HUES48 (cell line): Measurements from ENCODE around the gene ARHGEF10L.

Experiments
- H3K27ac ChIP-seq: one replicate; pipeline ENCODE4 v1.7.0; 2013; ENCODE audit warnings: low read depth, low read length, inconsistent platforms
- H3K27me3 ChIP-seq: 2 replicates; pipeline ENCODE4 v1.6.1; 2013; ENCODE audit warnings: mild to moderate bottlenecking, low read length; ENCODE audit not compliant: control insufficient read depth, insufficient read depth
- H3K36me3 ChIP-seq: 2 replicates; pipeline ENCODE4 v1.6.1; 2013; ENCODE audit warnings: low read length; ENCODE audit not compliant: control insufficient read depth, insufficient read depth
- H3K4me1 ChIP-seq: 2 replicates; pipeline ENCODE4 v1.6.1; 2013; ENCODE audit warnings: mild to moderate bottlenecking, low read length; ENCODE audit not compliant: control insufficient read depth, insufficient read depth
- H3K4me3 ChIP-seq: 2 replicates; pipeline ENCODE4 v1.5.1; 2013; ENCODE audit warnings: mild to moderate bottlenecking, low read depth, low read length
- H3K9ac ChIP-seq: 2 replicates; pipeline ENCODE4 v1.6.1; 2013; ENCODE audit warnings: mild to moderate bottlenecking, low read depth, low read length, moderate library complexity
- H3K9me3 ChIP-seq: 2 replicates; pipeline ENCODE4 v1.6.1; 2013; ENCODE audit warnings: low read length; ENCODE audit not compliant: control insufficient read depth, insufficient read depth

The ARHGEF10L gene

DNA sequence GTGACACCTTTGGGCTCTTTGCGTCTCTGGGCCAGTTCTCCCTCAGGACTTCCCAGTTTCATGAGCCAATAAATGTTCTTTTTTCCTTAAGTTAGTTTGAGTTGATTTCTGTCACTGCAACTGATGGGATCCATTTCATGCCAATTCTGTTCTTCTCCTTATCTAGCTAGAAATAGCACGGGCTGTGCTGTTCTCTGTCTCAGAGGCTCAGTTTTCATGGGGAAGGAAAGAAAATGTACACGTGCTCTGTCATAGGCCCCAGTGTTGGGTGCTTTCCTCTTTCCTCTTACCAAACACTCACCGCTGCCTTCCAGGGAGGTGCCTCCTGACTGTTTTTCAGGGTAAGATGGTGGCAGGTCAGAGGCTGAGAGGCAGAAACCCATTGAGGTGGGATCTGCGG is 172.4 kb downstream of the ARHGEF10L start:
- Histone ChIP-seq H3K9ac (no peak overlapping the region), H3K9me3 (peaks cover 20% of the 10 kb centered on the region), H3K27ac (no peak overlapping the region), H3K4me1 (no peaks in the 10 kb centered on the region), H3K4me3 (no peak overlapping the region), H3K36me3 (no peaks in the 10 kb centered on the region), H3K27me3 (no peaks in the 10 kb centered on the region)

DNA sequence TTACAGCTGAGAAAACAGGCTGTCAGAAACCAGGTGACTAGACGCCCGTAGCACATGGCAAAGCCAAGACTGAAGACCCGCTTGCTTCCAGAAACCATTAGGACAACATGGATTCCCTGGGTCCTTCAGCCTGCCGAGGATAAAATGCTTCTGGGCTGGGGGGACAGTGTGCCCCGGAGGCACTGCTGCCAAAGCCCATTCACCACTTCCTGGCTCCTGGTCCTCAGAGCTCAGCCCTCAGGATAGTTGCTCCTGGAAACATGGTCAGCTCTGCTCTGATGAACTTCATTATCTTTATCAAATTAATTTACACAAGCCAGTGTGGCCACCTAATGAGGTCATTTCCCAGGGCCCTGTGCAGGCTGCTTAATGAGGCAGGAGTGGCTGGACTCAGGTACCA is 174.5 kb downstream of the ARHGEF10L start:
- H3K4me3 ChIP-seq: no peak overlapping the region
- H3K4me1 ChIP-seq: no peaks in the 10 kb centered on the region
- H3K27ac ChIP-seq: no peak overlapping the region
- H3K9ac ChIP-seq: no peak overlapping the region
- H3K36me3 ChIP-seq: no peaks in the 10 kb centered on the region
- H3K9me3 ChIP-seq: peaks cover 20% of the 10 kb centered on the region
- no peaks in the 10 kb centered on the region for H3K27me3 ChIP-seq

DNA sequence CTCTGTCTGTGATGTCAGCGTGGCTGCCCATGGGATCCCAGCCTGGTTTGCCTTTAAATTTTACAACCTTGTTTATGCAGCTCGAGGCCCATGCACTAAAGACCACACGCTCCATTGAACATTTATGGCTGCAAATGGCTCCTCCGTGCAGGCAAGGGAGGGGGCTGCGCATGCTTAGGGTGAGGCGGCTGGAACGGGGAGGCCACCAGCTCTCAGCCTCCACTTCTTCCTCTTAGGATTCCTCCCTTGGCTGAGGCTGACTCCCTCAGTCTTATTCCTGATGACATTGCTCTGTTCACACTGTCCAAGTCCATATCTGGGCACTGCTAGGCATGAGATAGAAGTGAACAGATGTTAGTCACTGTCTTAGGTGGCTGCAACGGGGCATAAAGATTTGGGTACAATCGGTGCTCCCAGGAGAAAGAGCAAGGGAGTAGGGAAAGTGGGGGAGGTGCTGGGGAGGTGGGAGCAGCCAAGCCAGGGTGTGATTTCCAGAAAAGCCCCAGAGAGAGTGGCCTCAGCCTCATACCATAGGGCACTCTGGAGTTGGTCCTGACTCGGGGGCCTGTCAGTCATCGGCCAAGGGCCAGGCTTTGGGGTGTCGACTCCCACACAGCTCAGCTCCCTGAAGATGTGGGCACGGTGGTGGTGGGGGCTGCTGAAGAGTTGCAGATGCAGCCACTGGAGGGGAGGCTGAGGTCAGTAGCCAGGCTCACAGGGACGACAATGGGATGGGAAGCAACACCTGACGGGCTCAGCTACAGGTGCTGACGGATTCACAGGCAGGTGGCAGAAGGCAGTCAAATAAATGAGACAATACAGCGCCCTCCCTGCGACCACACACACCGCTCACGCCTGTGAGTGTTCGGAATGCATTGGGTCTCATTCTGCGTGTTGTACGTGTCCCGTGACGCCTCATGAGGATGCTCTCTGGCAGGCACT is 178.4 kb downstream of the ARHGEF10L start:
- no peak overlapping the region for H3K9ac ChIP-seq
- H3K9me3 ChIP-seq: no peaks in the 10 kb centered on the region
- H3K27me3 ChIP-seq: no peaks in the 10 kb centered on the region
- no peaks in the 10 kb centered on the region for H3K4me1 ChIP-seq
- no peak overlapping the region for H3K27ac ChIP-seq
- no peak overlapping the region for H3K4me3 ChIP-seq
- H3K36me3 ChIP-seq: no peaks in the 10 kb centered on the region

DNA sequence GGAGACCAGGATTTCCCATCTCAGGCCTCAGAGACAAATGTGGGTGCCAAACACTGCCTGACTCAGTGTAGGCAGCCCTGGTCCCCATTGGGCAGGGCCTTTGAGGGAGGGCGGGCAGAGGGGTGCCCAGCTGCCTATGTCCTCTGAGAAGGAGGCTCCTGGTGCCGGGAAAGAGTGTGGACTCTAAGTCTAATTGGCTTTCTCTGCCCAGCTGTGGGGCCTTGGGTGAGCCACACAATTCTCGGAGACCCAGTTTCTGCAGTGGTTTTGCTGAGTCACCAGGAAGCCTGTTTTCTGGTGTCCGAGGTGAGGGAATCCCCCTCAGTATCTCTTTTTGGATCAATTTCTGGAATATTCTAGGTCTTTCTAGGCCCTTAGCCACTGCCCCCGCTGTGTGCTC is 180.4 kb downstream of the ARHGEF10L start:
- Histone ChIP-seq H3K4me3 (no peak overlapping the region), H3K27me3 (no peaks in the 10 kb centered on the region), H3K9me3 (no peaks in the 10 kb centered on the region), H3K36me3 (no peaks in the 10 kb centered on the region), H3K9ac (no peak overlapping the region), H3K4me1 (no peaks in the 10 kb centered on the region), H3K27ac (no peak overlapping the region)

DNA sequence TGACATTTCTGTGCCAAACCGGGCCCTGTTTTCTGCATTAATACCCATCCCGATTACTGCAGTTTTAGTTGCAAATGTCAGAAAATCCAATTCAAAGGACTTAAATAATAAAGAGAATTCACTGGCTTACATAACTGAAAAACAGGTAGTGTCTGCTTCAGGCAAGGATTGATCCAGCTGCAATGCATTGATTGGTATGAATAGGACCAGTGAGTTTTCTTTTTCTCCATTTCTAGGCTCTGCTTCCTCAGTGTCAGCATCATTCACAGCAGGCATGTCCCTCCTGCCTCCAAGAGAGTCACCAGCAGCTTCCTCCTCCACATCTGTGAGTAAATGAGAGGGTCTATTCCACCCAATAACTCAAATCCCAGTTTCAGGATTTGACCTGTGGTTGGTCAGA is 181.9 kb downstream of the ARHGEF10L start:
- H3K4me1 ChIP-seq: no peaks in the 10 kb centered on the region
- no peak overlapping the region for H3K4me3 ChIP-seq
- H3K36me3 ChIP-seq: no peaks in the 10 kb centered on the region
- no peaks in the 10 kb centered on the region for H3K27me3 ChIP-seq
- H3K9ac ChIP-seq: no peak overlapping the region
- H3K27ac ChIP-seq: no peak overlapping the region
- H3K9me3 ChIP-seq: no peaks in the 10 kb centered on the region

DNA sequence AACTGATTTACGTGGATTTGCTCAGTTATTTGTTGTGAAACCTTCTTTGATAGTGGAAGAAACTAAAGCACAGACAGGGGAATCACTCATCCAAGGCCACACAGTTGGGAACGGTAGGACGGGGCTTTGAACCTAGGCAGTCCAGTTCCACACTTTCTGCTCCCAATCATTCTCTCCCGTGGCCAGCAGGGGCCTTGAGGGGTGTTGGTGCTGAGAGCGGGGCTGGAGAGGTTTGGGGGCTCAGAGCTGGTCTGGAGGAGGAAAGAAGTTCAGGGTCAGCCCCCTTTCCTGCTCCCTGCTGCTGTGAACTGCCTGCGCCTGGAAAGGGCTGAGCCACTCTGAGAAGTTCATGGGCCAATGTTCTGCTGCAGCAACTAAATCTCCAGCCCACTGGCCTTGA is 184.2 kb downstream of the ARHGEF10L start:
- no peaks in the 10 kb centered on the region for H3K9me3 ChIP-seq
- no peaks in the 10 kb centered on the region for H3K36me3 ChIP-seq
- H3K9ac ChIP-seq: no peak overlapping the region
- no peak overlapping the region for H3K4me3 ChIP-seq
- no peaks in the 10 kb centered on the region for H3K27me3 ChIP-seq
- H3K4me1 ChIP-seq: no peaks in the 10 kb centered on the region
- H3K27ac ChIP-seq: no peak overlapping the region

DNA sequence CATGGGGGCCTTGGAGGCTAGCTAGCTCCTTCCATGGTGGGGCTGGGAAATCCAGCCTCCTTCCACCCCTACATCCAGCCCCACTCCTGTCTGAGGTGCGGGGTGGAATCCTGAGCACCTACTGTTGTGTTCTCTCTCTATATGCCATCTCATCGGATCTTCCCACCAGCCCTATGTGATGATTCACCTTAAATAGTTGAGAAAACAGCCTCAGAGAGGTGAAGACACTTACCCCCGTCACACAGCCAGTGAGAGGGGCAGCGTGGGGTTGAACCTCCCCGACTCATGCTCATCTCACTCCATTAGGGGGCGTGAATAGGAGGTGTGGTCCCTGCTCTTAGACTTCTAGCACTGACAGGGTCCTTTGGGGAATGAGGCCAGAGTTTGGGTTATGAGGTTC is 184.7 kb downstream of the ARHGEF10L start:
- no peaks in the 10 kb centered on the region for H3K4me1 ChIP-seq
- H3K27ac ChIP-seq: no peak overlapping the region
- H3K27me3 ChIP-seq: no peaks in the 10 kb centered on the region
- H3K9ac ChIP-seq: no peak overlapping the region
- H3K9me3 ChIP-seq: no peaks in the 10 kb centered on the region
- no peaks in the 10 kb centered on the region for H3K36me3 ChIP-seq
- no peak overlapping the region for H3K4me3 ChIP-seq

DNA sequence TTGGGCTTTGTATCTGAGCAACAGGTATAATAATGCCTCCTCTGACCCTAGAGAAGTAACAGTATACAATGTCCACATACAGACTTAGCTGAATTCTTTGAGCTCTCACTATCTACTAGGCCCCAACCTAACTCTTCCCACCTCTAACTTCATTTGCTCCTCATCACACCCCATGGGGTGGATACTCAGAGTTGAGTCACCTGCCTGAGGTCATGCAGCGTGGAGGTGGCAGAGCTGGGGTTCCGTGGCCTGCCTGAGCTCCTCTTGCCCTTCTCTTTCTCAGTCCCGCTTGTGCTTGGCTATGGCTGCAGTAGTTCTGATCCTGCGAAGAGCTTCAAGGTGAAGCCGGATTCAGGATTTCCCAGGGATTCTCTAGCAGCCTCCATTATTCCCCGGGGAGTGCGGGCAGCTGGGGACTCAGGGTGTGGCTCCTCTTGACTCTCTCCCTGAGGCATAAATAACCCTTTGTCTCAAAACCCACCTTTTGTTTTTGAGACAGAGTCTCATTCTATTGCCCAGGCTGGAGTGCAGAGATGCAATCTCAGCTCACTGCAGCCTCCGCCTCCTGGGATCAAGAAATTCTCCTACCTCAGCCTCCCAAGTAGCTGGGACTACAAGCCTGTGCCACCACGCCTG is 185.7 kb downstream of the ARHGEF10L start:
- no peaks in the 10 kb centered on the region for H3K4me1 ChIP-seq
- H3K9ac ChIP-seq: no peak overlapping the region
- H3K27me3 ChIP-seq: no peaks in the 10 kb centered on the region
- no peaks in the 10 kb centered on the region for H3K36me3 ChIP-seq
- H3K4me3 ChIP-seq: no peak overlapping the region
- H3K27ac ChIP-seq: no peak overlapping the region
- no peaks in the 10 kb centered on the region for H3K9me3 ChIP-seq

DNA sequence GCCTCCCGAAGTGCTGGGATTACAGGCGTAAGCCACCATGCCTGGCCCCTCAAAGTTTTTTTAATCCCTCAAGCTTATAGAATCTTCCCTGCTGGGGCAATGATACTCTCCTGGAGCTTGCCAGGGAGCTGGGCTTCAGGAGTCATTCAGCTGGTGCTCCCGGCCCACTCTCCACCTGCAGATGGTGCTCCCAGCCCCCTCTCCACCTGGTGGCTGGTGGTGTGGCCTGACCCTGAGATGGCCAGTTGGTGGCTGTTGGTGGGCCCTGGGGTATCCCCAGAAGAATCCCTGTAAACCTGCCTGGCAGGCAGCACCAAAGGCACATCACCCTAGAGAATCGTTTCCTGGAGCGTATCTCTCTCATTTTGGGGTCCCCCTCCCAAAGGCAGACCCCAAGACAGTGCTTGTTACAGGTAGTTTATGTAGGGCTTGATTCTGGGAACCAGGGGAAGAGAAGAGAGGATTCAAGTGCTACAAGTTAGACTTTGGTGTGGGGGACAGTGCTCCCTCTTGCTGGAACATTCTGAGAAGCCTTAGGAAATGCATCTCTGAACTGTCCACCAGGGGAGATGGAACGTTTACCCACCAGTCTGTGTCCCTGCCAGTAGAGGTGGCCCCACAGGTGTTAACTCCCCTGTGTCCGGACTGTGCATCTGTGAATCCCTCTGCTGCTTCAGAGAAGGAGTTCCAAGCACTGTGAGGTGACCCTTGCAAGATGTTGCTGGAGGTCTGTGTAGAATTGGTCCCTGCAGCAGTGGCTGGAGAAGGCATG is 186.5 kb downstream of the ARHGEF10L start:
- Histone ChIP-seq H3K4me3 (no peak overlapping the region), H3K27me3 (no peaks in the 10 kb centered on the region), H3K9ac (no peak overlapping the region), H3K4me1 (no peaks in the 10 kb centered on the region), H3K27ac (no peak overlapping the region), H3K36me3 (no peaks in the 10 kb centered on the region), H3K9me3 (no peaks in the 10 kb centered on the region)

DNA sequence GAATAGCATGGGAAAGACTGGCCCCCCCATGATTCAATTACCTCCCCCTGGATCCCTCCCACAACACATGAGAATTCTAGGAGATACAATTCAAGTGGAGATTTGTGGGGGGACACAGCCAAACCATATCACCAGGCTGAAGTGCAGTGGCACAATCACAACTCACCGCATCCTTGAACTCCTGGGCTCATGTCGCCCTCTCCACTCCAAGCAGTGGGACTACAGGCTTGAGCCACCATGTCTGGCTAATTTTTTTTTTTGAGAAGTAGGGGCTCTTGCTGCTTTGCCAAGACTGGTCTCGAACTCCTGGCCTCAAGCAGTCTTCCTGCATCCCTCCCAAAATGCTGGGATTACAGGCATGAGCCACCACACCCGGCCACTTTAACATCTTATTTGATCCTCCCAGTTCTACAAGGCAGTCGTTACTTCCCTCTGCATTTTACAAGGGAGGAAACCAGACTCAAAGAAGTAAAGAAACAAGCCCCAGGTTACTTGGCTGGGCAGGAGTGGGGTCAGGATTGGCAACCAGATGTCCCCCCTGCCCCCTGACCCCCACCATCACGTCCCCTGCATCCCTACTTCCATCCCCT is 188.7 kb downstream of the ARHGEF10L start:
- Histone ChIP-seq H3K9me3 (no peaks in the 10 kb centered on the region), H3K27me3 (no peaks in the 10 kb centered on the region), H3K4me3 (no peak overlapping the region), H3K36me3 (no peaks in the 10 kb centered on the region), H3K27ac (no peak overlapping the region), H3K9ac (no peak overlapping the region), H3K4me1 (no peaks in the 10 kb centered on the region)
